Neuron (in vitro differentiated cells): Measurements from ENCODE around the gene ANKS6.

Experiments used
- H2AFZ ChIP-seq: one replicate; pipeline ENCODE4 v1.6.1; 2013; ENCODE audit warnings: low read depth, mild to moderate bottlenecking, inconsistent platforms, low read length, moderate library complexity
- H3K27me3 ChIP-seq: one replicate; pipeline ENCODE4 v1.6.1; 2013; ENCODE audit warnings: low read length; ENCODE audit not compliant: insufficient read depth
- H3K36me3 ChIP-seq: one replicate; pipeline ENCODE4 v1.6.1; 2013; ENCODE audit warnings: low read length; ENCODE audit not compliant: insufficient read depth
- H3K4me1 ChIP-seq: one replicate; pipeline ENCODE4 v1.6.1; 2013; ENCODE audit warnings: low read length; ENCODE audit not compliant: insufficient read depth
- H3K4me3 ChIP-seq: 2 replicates; pipeline ENCODE4 v1.5.1; 2013; ENCODE audit warnings: mild to moderate bottlenecking, low read length, moderate library complexity
- H3K9me3 ChIP-seq: one replicate; pipeline ENCODE4 v1.6.1; 2013; ENCODE audit warnings: low read length

The ANKS6 gene

DNA sequence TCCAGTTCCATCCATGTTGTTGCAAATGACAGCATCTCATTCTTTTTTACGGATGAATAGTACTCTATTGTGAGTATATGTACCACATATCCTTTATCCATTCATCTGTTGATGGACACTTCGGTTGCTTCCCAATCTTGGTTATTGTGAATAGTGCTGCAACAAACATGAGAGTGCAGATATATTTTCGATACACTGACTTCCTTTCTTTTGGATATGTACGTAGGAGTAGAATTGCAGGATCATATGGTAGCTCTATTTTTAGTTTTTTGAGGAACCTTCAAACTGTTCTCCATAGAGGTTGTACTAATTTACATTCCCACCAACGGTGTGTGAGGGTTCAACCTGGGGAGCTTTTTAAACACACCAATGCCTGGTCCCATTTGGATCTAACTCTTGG lies 33.4 kb upstream of the ANKS6 start:
- H3K27me3 ChIP-seq, result no peaks in the 10 kb centered on the region
- no peaks in the 10 kb centered on the region for H3K36me3 ChIP-seq
- H3K9me3 ChIP-seq, result no peaks in the 10 kb centered on the region
- H2AFZ ChIP-seq, result no peak overlapping the region
- H3K4me1 ChIP-seq, result no peaks in the 10 kb centered on the region
- no peak overlapping the region for H3K4me3 ChIP-seq

DNA sequence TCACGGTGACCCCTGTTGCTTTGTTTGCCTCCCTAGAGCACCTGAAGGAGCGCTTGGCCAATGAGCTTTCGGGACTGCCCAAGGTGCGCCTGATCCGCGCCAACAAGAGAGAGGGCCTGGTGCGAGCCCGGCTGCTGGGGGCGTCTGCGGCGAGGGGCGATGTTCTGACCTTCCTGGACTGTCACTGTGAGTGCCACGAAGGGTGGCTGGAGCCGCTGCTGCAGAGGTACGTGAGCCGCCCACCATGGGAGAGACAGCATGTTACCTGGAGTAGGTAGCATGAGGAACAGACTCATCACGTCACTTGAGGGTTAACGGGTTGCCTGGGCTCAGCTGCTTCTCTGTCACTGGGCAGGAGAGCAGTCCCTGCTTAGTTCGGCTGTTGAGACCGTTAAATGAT lies 30.4 kb upstream of the ANKS6 start:
- Histone ChIP-seq H2AFZ (no peak overlapping the region), H3K9me3 (no peaks in the 10 kb centered on the region), H3K4me3 (no peak overlapping the region), H3K27me3 (no peaks in the 10 kb centered on the region), H3K4me1 (no peaks in the 10 kb centered on the region), H3K36me3 (no peaks in the 10 kb centered on the region)

DNA sequence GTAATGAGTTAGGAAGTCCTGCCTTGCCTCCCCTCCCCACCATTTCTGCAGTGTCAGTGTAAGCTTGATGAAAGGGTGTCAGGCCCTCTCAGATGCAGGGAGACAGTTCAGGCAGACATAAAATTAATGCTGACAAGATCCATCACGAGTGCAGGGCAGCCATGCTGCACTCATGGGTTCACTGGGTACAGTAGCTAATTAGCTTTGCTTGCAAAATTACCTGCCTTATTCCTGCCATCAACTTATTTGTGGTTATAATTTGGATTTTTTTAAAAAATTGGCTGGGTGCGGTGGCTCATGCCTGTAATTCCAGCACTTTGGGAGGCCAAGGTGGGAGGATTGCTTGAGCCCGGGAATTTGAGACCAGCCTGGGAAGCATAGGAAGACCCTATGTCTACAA lies 29.1 kb upstream of the ANKS6 start:
- Histone ChIP-seq H2AFZ (no peak overlapping the region), H3K4me3 (no peak overlapping the region), H3K9me3 (no peaks in the 10 kb centered on the region), H3K27me3 (no peaks in the 10 kb centered on the region), H3K36me3 (no peaks in the 10 kb centered on the region), H3K4me1 (no peaks in the 10 kb centered on the region)

DNA sequence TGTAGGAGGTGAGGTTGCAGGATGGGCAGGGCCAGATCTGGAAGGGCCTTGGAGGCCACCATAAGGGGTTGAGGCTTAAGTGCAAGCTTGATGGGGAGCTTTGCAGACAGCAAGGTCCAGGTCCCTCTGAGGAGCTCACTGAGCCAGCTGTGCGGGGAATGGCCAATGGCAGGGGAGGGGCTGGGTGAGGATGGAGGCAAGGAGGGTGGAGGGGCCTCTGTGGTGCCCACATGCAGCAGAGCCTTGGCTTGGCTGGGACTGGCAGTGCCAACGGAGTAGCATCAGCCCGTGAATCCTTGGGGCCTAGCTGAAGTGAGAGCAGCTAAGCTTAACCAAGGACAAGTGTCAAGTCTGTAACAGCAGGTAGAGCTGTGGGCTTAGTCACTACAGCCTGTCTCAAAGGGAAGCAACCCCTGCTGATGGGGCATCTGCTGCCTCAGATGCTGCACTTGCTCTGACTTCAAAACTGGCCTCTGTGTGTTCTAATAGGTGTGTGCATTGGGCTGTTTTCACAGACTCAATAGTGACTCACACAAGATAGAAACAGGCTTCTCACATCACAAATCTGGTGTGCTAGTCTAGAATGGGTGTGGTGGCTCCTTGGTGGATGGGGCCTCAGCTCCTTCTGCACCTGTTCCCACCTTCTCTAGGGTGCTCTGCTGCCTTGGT lies 27.4 kb upstream of the ANKS6 start:
- H2AFZ ChIP-seq, result no peak overlapping the region
- no peaks in the 10 kb centered on the region for H3K27me3 ChIP-seq
- H3K9me3 ChIP-seq, result no peaks in the 10 kb centered on the region
- no peaks in the 10 kb centered on the region for H3K36me3 ChIP-seq
- H3K4me1 ChIP-seq, result no peaks in the 10 kb centered on the region
- no peak overlapping the region for H3K4me3 ChIP-seq

DNA sequence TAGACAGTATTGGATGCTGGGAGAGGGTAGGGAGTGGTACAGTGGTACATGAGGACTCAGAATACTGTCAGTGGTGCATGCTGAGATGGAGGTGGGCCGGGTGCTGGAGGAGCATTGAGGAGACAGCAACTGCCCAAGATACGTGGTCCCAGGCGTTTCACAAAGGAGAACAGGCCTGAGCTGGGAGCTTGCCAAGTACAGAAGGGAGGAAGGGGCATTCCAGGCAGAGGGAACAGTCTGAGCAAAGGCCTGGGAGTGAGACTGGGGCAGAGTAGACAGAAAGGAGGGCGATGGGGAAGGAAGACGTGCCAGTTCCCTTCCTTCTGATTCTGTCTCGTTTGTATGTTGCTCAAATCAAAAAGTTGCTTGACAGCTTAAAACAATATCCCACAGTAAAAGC lies 26.3 kb upstream of the ANKS6 start:
- no peaks in the 10 kb centered on the region for H3K36me3 ChIP-seq

DNA sequence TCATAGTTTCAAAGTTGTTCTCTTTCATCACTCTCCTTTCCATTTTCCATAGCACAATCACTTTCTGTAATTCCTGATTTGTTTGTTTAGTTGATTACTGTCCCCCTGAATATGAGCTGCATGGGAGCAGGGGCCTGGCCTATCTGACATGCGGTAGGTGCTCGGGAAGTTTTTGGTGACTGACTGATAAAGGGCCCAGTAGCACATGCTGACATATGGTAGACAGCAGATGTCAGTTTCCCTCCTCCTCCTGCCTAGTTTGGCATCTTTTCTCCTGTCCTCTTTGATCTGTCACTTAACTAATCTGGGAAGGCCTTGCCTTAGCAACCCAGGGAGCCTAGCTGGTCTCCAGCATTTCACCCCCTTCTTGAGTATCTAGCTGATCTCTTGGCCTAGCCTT lies 25.5 kb upstream of the ANKS6 start:
- Histone ChIP-seq H3K4me3 (no peak overlapping the region), H3K9me3 (no peaks in the 10 kb centered on the region), H3K4me1 (no peaks in the 10 kb centered on the region), H3K27me3 (no peaks in the 10 kb centered on the region), H2AFZ (no peak overlapping the region), H3K36me3 (no peaks in the 10 kb centered on the region)

More for the DNA sequence above, 26.3 kb upstream of the ANKS6 start:
- Histone ChIP-seq H3K9me3 (no peaks in the 10 kb centered on the region), H2AFZ (no peak overlapping the region), H3K4me1 (no peaks in the 10 kb centered on the region), H3K27me3 (no peaks in the 10 kb centered on the region), H3K4me3 (no peak overlapping the region)

DNA sequence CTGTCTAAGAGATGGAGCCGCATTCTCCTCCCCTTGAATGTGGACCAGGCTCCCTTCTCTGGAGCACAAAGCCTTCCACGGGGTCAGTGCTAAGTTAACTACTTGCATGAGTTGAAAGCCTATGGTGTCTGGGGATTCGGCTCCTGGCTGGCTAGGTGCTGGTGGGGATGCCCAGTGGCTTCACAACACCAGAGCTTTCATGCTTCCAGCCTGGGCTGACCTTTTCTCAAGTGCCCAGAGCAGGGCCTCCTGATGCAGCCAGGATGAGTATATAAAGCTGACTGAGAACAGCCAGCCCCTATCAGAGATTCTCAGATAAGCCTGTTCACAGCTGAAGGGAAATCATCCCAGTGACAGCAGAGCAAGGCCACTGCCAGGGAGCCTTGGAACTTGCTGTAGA lies 22.9 kb upstream of the ANKS6 start:
- H2AFZ ChIP-seq, result no peak overlapping the region
- no peak overlapping the region for H3K4me3 ChIP-seq
- no peaks in the 10 kb centered on the region for H3K36me3 ChIP-seq
- no peaks in the 10 kb centered on the region for H3K4me1 ChIP-seq
- H3K9me3 ChIP-seq, result no peaks in the 10 kb centered on the region
- H3K27me3 ChIP-seq, result no peaks in the 10 kb centered on the region

DNA sequence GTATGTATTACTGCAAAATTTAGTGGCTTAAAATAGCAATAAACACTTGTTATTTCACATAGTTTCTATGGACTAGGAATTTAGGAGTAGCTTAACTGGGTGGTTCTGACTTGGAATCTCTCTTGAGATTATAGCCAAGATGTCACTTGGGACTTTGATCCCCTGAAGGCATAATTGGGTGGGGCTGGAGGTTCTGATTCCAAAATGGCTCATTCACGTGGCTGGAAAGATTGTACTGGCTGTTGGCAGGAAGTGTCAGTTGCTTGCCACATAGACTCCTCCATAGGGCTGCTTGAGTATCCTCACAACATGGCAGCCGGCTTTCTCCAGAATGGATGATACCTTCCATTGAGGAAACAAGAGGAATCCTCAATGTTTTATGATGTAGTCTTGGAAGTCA lies 22.4 kb upstream of the ANKS6 start:
- no peaks in the 10 kb centered on the region for H3K4me1 ChIP-seq
- no peaks in the 10 kb centered on the region for H3K36me3 ChIP-seq
- no peaks in the 10 kb centered on the region for H3K9me3 ChIP-seq
- H2AFZ ChIP-seq, result no peak overlapping the region
- H3K4me3 ChIP-seq, result no peak overlapping the region
- H3K27me3 ChIP-seq, result no peaks in the 10 kb centered on the region

DNA sequence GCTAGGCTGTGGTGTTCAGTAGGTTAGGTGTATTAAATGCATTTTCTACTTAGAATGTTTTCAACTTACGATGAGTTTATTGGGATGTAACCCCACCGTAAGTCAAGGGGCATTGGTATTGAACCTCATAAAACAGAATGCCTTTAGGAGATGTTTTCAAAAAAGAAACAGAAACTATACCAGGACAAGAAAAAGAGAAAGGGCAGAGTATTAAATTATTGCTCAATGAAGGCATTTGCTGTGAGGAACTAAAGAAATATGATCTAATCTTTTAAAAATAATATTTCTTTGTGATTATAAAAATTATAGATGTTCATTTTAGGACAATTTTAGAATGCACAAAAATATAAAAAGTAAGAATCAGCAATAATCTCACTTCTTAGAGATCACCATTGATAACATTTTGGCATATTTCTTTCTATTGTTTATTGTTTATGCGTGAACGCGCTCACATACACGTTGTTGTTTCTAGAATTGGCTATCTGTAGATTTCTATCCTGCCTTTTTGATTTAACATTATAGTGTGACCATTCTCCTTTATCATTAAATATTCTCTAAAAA lies 19.1 kb upstream of the ANKS6 start:
- Histone ChIP-seq H3K27me3 (no peaks in the 10 kb centered on the region), H3K9me3 (no peaks in the 10 kb centered on the region), H3K36me3 (no peaks in the 10 kb centered on the region), H3K4me1 (peaks cover 2% of the 10 kb centered on the region), H2AFZ (no peak overlapping the region), H3K4me3 (no peak overlapping the region)

DNA sequence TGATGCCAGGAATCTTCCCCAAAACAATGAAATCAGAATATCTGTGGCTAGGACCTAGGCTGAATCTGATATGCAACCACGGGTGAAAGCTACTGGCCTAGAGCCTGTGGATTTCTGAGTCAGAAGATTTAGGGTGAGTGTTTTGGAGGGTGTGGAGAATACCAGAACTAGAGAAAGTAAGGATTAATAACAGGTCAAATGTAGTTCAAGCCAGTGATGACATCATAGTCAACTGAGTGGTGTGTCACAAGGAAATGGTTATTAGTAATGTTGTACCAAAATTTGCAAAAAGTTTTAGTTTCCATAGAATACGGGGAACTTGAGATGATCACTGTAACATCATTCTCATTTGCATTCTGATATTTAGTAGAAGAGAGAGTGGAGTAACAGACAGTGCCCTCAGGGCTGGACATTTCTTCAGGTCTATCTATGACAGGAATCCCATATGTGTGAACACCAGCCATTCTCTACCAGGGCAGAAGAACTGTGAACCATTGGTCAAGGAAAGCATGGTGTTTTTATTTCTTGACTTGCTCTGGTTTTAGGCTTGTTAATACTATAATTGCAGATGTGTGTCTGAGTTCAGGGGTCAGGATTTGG lies 14.8 kb upstream of the ANKS6 start:
- no peaks in the 10 kb centered on the region for H3K9me3 ChIP-seq
- no peak overlapping the region for H3K4me3 ChIP-seq
- no peak overlapping the region for H2AFZ ChIP-seq
- H3K4me1 ChIP-seq, result peaks cover 21% of the 10 kb centered on the region
- no peaks in the 10 kb centered on the region for H3K36me3 ChIP-seq
- H3K27me3 ChIP-seq, result peaks cover 22% of the 10 kb centered on the region

DNA sequence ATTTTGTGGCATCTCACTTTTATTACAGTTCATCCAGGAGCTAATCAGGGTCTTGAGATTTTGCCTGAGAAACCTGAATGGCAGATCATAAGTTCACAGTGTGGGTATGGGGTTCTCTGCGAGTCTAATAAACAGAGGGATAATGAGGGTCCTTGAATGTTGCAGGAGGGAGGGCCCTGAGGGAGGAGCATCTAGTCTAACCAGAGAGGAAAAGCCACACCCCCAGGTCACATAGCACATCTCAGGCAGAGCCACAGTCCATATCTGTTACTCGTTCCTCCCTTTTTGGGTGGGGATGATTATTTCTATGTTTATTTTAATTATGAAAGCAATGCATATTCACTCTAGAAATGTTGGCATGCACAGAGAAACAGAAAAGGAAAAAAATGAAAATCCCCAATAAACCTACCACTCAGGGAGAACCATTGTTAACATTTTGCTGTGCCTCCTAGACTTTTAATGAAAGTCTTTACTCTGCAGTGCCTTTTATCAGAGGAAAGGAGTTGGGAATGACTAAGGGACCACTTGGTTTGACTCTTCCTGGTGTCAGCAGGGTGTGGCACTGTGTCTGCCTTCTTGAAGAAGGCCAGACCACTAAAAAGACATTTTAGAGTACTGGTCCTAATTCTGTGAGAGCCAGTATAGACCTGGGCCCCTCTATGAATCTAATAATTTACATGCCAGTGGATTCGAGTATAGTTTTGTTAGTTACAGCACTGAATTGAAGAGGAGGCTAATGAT lies 13.9 kb upstream of the ANKS6 start:
- Histone ChIP-seq H3K9me3 (no peaks in the 10 kb centered on the region), H2AFZ (no peak overlapping the region), H3K4me3 (no peak overlapping the region), H3K27me3 (peaks cover 23% of the 10 kb centered on the region), H3K36me3 (no peaks in the 10 kb centered on the region), H3K4me1 (peaks cover 21% of the 10 kb centered on the region)

DNA sequence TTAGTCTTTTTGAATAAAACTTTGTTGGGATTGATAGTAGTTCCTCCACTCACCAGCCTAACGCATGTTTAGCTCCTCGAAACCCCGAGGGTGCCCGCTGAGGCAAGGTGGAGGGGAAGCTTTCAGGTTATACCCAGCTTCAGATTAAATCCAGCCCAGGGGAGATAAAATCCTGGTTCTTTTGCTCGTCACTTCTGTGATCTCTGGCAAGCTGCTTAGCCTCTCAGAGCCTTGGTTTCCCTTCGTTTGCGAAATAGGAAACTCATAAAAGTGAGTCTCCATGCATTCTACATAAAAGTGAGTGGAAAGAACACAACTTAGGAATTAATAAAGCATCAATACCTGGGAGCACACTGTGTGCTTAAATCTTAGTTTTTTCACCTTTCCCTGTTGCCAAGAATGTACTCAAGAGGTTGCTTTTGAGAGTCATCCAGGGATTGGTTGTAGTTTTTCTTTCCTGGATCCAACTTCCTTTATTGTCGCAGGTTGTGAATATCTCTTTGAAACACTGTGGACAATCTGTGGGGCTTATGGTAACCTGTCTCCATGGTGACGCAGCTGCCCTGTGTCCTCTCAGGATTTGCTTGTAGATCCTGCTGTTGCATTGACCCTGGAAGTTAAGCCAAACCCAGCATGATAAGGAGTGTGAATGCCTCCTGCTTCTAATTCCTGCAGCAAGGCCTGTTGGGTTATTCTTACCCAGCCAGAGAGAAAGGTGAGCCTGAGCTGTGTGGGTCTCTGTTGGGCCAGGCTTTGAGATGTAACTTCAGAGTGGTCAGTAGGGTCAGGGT lies 13.2 kb upstream of the ANKS6 start:
- Histone ChIP-seq H3K4me3 (no peak overlapping the region), H3K36me3 (no peaks in the 10 kb centered on the region), H3K4me1 (peaks cover 21% of the 10 kb centered on the region), H3K9me3 (no peaks in the 10 kb centered on the region), H3K27me3 (peaks cover 29% of the 10 kb centered on the region), H2AFZ (no peak overlapping the region)

DNA sequence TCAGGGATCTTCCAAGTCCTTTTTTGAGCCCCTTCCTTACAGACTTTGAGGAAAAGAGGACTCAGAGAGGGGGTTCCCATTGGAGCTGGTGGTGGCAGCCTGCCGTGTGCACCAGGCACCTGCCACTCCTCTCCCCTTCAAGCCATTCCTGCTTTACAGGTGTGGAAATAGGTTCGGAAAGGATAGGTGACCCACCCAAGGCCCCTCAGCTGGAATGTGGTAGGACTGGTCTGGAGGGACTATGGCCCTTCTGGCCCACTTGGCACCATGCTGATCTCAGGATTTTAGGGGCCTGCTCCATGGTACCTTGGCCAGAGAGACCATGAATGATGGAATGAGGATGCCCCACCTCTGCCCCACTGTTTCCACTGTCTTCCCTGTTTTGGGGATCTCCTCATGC lies 12.5 kb upstream of the ANKS6 start:
- no peak overlapping the region for H2AFZ ChIP-seq
- H3K4me1 ChIP-seq, result peaks cover 21% of the 10 kb centered on the region
- H3K4me3 ChIP-seq, result no peak overlapping the region
- H3K36me3 ChIP-seq, result no peaks in the 10 kb centered on the region
- no peaks in the 10 kb centered on the region for H3K9me3 ChIP-seq
- H3K27me3 ChIP-seq, result peaks cover 29% of the 10 kb centered on the region
